Astrocyte of the cerebellum (primary cell): Measurements from ENCODE around the gene ANXA5.

ENCODE experiments used
- DNase-seq: peaks from one replicate; pipeline ENCODE4 v3.0.0-alpha.2; 2011; ENCODE audit warnings: low read depth
- H3K4me3 ChIP-seq: 2 replicates; pipeline ENCODE4 v1.5.1; 2011; ENCODE audit warnings: mild to moderate bottlenecking, low read depth, low read length, moderate library complexity
- in situ Hi-C: cut with HindIII; loops from 2 replicates; pipeline ENCODE4 v1.10.0; 2017; ENCODE audit warnings: low sequenced_read_pairs
- TF ChIP-seq, protein P1 (sequence below): IDR thresholded peaks from 2 replicates; pipeline ENCODE4 v1.5.1; 2012; ENCODE audit warnings: low read length, low read depth, moderate library complexity, mild to moderate bottlenecking; ENCODE audit errors: missing control alignments

Gene ANXA5

DNA sequence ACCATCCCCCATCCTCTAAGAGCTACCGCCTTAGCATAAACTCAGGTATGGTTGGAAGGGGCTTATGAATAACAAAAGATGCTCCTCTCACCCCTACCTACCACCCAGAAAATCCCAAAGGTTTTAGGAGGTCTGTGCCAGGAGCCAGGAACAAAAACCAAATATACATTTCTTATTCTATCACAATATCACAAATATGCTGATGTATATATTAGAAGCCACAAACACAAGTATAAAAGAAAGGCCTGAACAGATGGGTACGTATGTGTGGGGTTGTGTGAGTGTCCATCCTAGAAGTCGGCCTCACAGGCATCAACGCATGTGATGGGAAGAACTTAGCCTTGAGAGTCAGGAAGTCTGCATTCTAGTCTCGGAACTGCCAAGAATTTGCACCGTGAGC is 8.7 kb upstream of the ANXA5 start:
- TF ChIP-seq, protein P1, sequence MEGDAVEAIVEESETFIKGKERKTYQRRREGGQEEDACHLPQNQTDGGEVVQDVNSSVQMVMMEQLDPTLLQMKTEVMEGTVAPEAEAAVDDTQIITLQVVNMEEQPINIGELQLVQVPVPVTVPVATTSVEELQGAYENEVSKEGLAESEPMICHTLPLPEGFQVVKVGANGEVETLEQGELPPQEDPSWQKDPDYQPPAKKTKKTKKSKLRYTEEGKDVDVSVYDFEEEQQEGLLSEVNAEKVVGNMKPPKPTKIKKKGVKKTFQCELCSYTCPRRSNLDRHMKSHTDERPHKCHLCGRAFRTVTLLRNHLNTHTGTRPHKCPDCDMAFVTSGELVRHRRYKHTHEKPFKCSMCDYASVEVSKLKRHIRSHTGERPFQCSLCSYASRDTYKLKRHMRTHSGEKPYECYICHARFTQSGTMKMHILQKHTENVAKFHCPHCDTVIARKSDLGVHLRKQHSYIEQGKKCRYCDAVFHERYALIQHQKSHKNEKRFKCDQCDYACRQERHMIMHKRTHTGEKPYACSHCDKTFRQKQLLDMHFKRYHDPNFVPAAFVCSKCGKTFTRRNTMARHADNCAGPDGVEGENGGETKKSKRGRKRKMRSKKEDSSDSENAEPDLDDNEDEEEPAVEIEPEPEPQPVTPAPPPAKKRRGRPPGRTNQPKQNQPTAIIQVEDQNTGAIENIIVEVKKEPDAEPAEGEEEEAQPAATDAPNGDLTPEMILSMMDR, result no peak
- in situ Hi-C loops, result no loop called here
- no peak overlapping the region for H3K4me3 ChIP-seq
- DNase-seq, result no peak

DNA sequence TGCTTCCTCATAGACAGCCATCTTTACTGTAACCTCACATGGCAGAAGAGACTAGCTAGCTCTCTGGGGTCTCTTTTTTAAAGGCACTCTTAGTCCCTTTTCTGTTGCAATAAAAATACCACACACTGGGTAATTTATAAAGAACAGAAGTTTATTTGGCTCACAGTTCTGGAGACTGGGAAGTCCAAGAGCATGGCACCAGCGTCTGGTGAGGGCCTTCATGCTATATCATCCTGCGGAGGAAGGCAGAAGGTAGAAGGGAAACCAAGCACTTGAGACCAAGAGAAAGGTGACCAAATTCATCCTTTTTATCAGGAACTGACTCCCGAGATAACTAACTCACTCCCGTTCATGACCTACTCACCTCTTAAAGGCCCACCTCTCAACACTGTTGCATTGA is 5.4 kb upstream of the ANXA5 start:
- in situ Hi-C loops, result no loop called here
- no peak overlapping the region for H3K4me3 ChIP-seq
- no peak for DNase-seq
- TF ChIP-seq, protein P1, result no peak

DNA sequence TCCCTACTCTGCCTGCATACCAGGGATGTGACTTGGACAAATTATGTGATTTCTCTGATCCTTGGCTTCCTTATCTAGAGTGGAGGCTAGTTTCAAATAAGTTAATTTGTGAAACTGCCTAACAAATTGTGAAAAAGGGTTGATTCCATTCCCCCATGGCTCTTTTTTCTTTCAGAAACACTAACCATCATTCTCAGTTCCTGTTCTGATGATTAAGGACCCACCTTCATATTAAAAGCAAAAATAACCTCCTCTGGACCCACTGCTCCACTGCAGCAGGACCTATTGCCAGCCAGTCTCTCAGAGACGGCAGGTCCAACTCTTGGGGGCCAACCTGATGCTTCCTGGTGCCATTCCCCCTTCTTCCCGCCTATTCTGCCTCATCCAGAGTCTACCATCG is 4.5 kb upstream of the ANXA5 start:
- H3K4me3 ChIP-seq, result no peak overlapping the region
- in situ Hi-C loops, result no loop called here
- TF ChIP-seq, protein P1, result no peak
- no peak for DNase-seq

DNA sequence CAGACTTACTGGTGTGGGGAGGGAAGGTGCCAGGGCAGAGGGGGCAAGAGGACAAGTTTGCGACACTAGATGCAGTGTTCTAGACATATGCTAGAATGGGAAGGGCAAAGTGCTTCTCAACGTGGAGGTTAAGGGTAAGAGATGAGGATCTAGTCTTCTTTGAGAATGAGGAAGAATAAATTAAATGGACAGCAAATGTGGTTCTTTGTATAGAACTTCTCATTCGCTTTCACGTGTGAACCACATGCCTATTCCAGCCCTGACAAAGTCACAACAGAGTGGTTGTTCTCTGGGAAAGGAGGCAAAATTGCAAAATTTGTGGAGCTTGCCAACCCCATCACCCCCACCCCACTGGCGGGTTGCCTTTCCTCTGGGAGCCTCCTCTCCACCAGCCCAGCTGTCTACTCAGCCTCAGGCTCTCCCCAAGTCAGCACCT is 1.5 kb upstream of the ANXA5 start:
- no peak for DNase-seq
- H3K4me3 ChIP-seq, result no peak overlapping the region
- TF ChIP-seq, protein P1, result no peak
- in situ Hi-C loops, result no loop called here

DNA sequence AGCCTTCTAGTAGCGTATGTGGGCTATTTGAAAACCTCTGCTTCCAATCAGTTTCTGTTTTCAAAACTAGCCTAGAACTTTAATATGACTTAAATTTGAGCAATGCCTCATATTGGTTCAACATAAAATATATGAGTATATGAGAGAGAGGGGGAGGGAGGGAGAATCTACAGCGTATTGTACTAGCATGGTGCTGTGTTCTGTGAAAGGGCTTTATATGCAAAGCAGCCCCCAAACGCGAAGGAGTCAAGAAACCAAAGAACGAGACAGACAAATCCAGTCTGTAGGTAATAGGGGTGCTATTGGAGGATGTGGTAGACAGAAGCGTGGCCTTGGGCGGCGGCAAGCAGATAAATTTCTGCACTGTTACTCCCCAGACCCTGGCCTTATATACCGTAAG is 784 bp upstream of the ANXA5 start:
- TF ChIP-seq, protein P1, result no peak
- peak overlapping the region; percentile 97 for H3K4me3 ChIP-seq
- no peak for DNase-seq
- in situ Hi-C loops, result no loop called here

DNA sequence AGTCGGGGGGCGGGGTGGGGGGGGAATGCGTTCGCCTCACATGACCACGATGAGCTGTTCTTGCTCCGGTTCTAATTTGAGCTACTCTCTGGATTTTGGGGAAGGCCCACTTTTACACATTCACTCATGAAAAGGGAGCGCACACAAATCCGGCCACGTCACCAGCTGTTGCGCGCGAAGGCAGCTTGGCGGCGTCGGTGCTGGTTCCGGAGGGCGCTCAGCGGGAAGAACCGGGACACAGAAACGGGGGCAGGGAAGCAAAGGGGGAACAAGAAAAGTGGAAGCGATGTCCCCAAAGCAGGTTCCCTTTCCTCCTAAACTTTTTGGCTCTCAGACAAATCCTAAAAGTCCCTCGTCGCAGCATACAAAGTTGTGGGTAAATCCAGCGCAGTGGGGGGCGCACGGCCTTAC is 605 bp downstream of the ANXA5 start:
- DNase-seq, result peak; percentile 34
- in situ Hi-C loops, result no loop called here
- TF ChIP-seq, protein P1, result peak; percentile 11

DNA sequence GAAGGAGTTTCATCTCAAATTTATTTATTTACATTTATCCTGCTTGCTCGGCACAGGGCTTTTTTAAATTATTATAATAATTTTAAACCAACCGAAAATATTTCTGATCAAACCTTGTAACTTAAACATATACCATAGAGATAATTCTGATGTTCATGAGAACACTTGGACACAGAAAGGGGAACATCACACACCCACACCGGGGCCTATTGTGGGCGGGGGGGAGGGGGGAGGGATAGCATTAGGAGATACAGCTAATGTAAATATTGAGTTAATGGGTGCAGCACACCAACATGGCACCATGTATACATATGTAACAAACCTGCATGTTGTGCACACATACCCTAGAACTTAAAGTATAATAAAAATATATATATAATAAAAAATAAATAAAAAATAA is 2.9 kb downstream of the ANXA5 start:
- in situ Hi-C loops, result no loop called here
- TF ChIP-seq, protein P1, result no peak
- no peak for DNase-seq
- peak overlapping the region; percentile 97 for H3K4me3 ChIP-seq

More for the DNA sequence above, 605 bp downstream of the ANXA5 start:
- peak overlapping the region; percentile 97 for H3K4me3 ChIP-seq
